Body of pancreas (tissue), 4 donors: Measurements from ENCODE around the gene PKP2. TPM values are rescaled to one million over a fixed set of nuclear protein-coding genes. Genes with fewer than 3 reads are reported as not detected.
"Not testable (repeated sequence)": the region's sequence is repeated elsewhere in the genome, so short reads cannot be mapped to it uniquely, and the experiment has no call there.

Experiments
- ATAC-seq: fragments of 150-250 bp; one replicate; pipeline ENCODE4 v1.9.1; 2016
- DNase-seq, 4 donors: peaks; one replicate each; pipeline ENCODE4 v3.0.0-alpha.2; 2019
- H3K27ac ChIP-seq, 4 donors: fragments of 200-600 bp; sonication (generic); 1 replicate in 3 of 4; 2 replicates in 1 of 4; pipeline versions ENCODE4 v1.5.1 to v1.6.1; 2016 to 2019; ENCODE audit warnings: mild to moderate bottlenecking in 1 of 4, mixed read lengths in 1 of 4, moderate library complexity in 1 of 4
- H3K27me3 ChIP-seq, 2 donors: fragments of 200-600 bp; sonication (generic); one replicate each; pipeline ENCODE4 v1.6.0; 2016; ENCODE audit warnings: mild to moderate bottlenecking in 1 of 2
- H3K36me3 ChIP-seq, 2 donors: fragments of 200-600 bp; sonication (generic); replicated peaks in 1 of 2; 2 replicates each; pipeline ENCODE4 v1.5.1; 2016; ENCODE audit warnings: low read depth in 2 of 2; ENCODE audit not compliant: insufficient read depth in 1 of 2
- H3K4me1 ChIP-seq: fragments of 200-600 bp; sonication (generic); one replicate; pipeline ENCODE4 v1.6.0; 2016
- H3K4me3 ChIP-seq, 2 donors: fragments of 200-600 bp; sonication (generic); 1 replicate in 1 of 2; 2 replicates in 1 of 2; pipeline ENCODE4 v1.5.1; 2016 to 2019
- H3K9me3 ChIP-seq, 3 donors: fragments of 200-600 bp; sonication (generic); 1 replicate in 2 of 3; 2 replicates in 1 of 3; pipeline ENCODE4 v1.5.1; 2016
- POLR2A ChIP-seq, 3 donors: fragments of 450-650 bp; IDR thresholded peaks; one replicate each; pipeline ENCODE4 v1.6.1; 2016; ENCODE audit warnings: antibody characterized with exemption in 3 of 3, mild to moderate bottlenecking in 2 of 3
- WGBS, 2 donors: methylation state at CpG; one replicate each; pipeline ENCODE4 v1.1.5; 2017; 5-methylcytosine and 5-hydroxymethylcytosine counted together
- intact Hi-C: fragments of 100-400 bp; cut with DNase I; formaldehyde crosslinking; loops from one replicate; pipeline ENCODE4 v1.15.1; 2023
- total RNA-seq, 2 donors: library from RNA; depleted of rRNA; stranded (reverse); fragments of >200 nt; gene quantifications; one replicate each; pipeline ENCODE4 v1.1.0, GENCODE V29; 2016
- TF ChIP-seq, protein P1 (sequence below), 7 experiments: fragments of 450-650 bp in 4 of 7; fragments of 200-600 bp in 3 of 7; sonication (generic) in 3 of 7; IDR thresholded peaks; one replicate each; pipeline ENCODE4 v1.5.1; 2016 to 2019; ENCODE audit warnings: antibody characterized with exemption in 7 of 7

The PKP2 gene
- total RNA-seq, 2 donors from 2014 or later: 6.9 to 31.9 TPM

GRCh38 chr12:32881107-32881506 lies 15.5 kb downstream of the PKP2 start:
- no peak overlapping the region for H3K27ac ChIP-seq
- no peaks in the 10 kb centered on the region for H3K9me3 ChIP-seq
- no peaks in the 10 kb centered on the region for H3K36me3 ChIP-seq
- H3K4me1 ChIP-seq: peaks cover 8% of the 10 kb centered on the region
- H3K4me3 ChIP-seq: no peak overlapping the region
- no peak for DNase-seq
- ATAC-seq: no peak
- WGBS, 2 donors: 60 to 67% methylated on average over 3 of the region's 3 CpGs
- intact Hi-C loops: no loop called here
- no peaks in the 10 kb centered on the region for H3K27me3 ChIP-seq
- TF ChIP-seq, protein P1, sequence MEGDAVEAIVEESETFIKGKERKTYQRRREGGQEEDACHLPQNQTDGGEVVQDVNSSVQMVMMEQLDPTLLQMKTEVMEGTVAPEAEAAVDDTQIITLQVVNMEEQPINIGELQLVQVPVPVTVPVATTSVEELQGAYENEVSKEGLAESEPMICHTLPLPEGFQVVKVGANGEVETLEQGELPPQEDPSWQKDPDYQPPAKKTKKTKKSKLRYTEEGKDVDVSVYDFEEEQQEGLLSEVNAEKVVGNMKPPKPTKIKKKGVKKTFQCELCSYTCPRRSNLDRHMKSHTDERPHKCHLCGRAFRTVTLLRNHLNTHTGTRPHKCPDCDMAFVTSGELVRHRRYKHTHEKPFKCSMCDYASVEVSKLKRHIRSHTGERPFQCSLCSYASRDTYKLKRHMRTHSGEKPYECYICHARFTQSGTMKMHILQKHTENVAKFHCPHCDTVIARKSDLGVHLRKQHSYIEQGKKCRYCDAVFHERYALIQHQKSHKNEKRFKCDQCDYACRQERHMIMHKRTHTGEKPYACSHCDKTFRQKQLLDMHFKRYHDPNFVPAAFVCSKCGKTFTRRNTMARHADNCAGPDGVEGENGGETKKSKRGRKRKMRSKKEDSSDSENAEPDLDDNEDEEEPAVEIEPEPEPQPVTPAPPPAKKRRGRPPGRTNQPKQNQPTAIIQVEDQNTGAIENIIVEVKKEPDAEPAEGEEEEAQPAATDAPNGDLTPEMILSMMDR (IDR thresholded peaks at IDR 0.05): no peak

GRCh38 chr12:32879066-32879465 lies 17.5 kb downstream of the PKP2 start:
- ATAC-seq, DNase-seq, intact Hi-C loops, H3K27me3 ChIP-seq, H3K36me3 ChIP-seq, H3K4me3 ChIP-seq, H3K9me3 ChIP-seq: not testable (repeated sequence)
- 83 to 89% methylated on average over 7 of the region's 7 CpGs for WGBS, 2 donors
- Histone ChIP-seq H3K27ac (peak overlapping the region; percentile 67 to 81 (median 76)), H3K4me1 (peaks cover 14% of the 10 kb centered on the region)

DNA sequence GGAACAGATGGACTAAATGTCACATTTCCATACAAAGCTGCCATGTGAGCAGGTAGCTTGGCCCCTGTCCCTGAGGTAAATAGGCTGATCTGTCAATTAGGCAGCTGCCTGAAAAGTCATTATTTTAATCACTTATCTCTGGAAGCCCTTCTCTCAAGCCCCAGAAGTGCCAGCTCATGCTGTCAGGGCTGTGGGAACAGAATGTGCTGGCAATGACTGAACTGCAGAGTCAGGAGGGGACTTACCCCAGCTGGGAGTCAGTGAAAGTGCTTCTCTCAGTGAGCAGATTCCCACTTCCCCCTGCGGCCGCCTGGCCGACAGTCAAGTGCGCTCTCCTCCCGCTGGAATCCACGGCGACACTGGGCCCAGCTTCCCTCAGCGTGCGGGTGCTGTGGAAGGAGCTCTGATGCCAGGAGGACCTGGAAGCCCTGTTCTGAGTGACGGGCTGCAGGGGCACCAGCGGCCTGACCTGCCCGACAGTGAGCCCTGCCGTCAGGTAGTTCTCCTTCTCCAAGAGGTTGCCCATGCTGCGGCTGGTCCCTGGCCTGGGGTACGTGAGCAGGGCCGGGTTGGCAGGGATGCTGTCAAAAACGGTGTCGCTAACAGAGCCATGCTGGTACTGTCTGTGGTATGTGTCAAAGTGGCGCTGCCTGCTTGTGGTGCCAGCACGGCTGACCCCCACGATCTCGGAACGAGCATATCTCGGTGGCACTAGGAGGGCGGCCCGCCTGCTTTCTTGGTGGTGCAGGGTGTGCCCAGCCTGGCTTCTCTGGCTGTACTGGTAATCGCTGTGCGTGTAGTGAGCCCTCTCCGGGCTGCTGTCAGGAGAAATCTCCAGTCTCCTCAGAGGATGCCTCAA lies 18.7 kb downstream of the PKP2 start:
- Histone ChIP-seq H3K9me3 (no peaks in the 10 kb centered on the region), H3K27ac (peak overlapping the region; percentile 67 to 81 (median 76)), H3K4me3 (no peak overlapping the region), H3K4me1 (peaks cover 20% of the 10 kb centered on the region), H3K27me3 (no peaks in the 10 kb centered on the region), H3K36me3 (no peaks in the 10 kb centered on the region)
- peak; percentile 95 for ATAC-seq
- peak; percentile 57 to 83 (median 73) for DNase-seq
- TF ChIP-seq, protein P1 (IDR thresholded peaks at IDR 0.05): peak in 1 of 7 experiments; percentile 23
- peak; percentile 50 to 83 (median 82) for TF ChIP-seq POLR2A (IDR thresholded peaks at IDR 0.05)
- intact Hi-C loops: no loop called here
- WGBS, 2 donors: 67 to 72% methylated on average over 3 to 29 of the region's 29 CpGs

GRCh38 chr12:32876004-32876403 lies 20.6 kb downstream of the PKP2 start:
- no peak for TF ChIP-seq POLR2A (IDR thresholded peaks at IDR 0.05)
- TF ChIP-seq, protein P1 (IDR thresholded peaks at IDR 0.05): no peak
- no peaks in the 10 kb centered on the region for H3K36me3 ChIP-seq

DNA sequence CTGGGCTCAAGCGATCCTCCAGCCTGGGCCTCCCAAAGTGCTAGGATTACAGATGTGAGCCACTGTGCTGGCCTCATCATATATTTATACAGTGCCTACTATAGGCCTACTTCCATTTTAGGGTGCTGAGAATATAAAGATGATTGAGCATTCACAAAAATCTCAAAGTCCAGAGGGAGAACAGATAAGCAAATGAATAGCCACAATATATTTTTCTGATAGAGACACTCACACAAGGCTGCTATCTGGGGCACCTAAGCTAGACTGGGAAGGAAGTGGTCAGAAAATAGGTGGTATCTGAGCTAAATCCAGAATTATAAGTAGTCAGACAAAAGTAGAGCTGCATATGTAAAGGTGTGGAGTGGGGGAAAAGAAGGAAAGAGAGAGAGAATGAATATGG lies 21.6 kb downstream of the PKP2 start:
- H3K27ac ChIP-seq: peak overlapping the region in 3 of 4 donors; percentile 7 to 63 (median 40)

More at GRCh38 chr12:32876004-32876403, 20.6 kb downstream of the PKP2 start:
- WGBS, 2 donors: 85 to 95% methylated on average over 2 of the region's 2 CpGs
- intact Hi-C loops: no loop called here
- no peaks in the 10 kb centered on the region for H3K27me3 ChIP-seq
- DNase-seq (no peak), ATAC-seq (no peak)
- H3K4me3 ChIP-seq: no peak overlapping the region
- peaks cover 20% of the 10 kb centered on the region for H3K4me1 ChIP-seq
- H3K27ac ChIP-seq: peak overlapping the region in 2 of 4 donors; percentile 80 to 81
- H3K9me3 ChIP-seq: no peaks in the 10 kb centered on the region

More for the DNA sequence above, 21.6 kb downstream of the PKP2 start:
- intact Hi-C loops: no loop called here
- WGBS, 2 donors: 100% methylated on average over 1 of the region's 1 CpG
- no peaks in the 10 kb centered on the region for H3K27me3 ChIP-seq
- peaks cover 20% of the 10 kb centered on the region for H3K4me1 ChIP-seq
- DNase-seq: no peak
- TF ChIP-seq POLR2A (IDR thresholded peaks at IDR 0.05): no peak
- TF ChIP-seq, protein P1 (IDR thresholded peaks at IDR 0.05): no peak
- no peaks in the 10 kb centered on the region for H3K36me3 ChIP-seq
- no peak for ATAC-seq
- H3K4me3 ChIP-seq: no peak overlapping the region
- no peaks in the 10 kb centered on the region for H3K9me3 ChIP-seq
